ENCODE data around the gene ADGRV1.
"Not testable (repeated sequence)": the region's sequence is repeated elsewhere in the genome, so short reads cannot be mapped to it uniquely, and the experiment has no call there.

The ADGRV1 gene

DNA sequence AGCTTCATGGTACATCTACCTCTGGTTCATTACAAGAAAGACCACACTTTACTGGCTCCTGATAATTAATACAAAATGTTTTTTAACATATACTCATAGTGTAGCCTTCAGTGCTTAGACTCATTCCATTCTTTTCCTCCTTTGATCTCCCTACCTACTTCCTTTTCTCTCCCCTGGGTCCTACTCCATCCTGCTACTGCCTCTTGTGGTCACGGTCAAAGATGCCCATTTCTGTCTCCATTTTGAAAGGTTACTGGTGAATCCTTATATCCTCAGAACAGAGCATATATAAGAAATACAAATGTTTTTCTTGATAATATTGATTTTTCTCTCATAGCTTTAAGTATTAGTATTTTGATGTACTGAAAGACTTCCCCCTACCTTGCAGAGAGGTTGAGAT, 448.7 kb downstream of the ADGRV1 start:
- no peak for DNase-seq (ENCODE audit: low read depth)
- H3K4me3 ChIP-seq (ENCODE audit: low read depth, low read length), result no peak overlapping the region
- TF ChIP-seq CTCF (conservative IDR thresholded peaks at IDR 0.05; ENCODE audit: low read depth, low read length), result no peak

DNA sequence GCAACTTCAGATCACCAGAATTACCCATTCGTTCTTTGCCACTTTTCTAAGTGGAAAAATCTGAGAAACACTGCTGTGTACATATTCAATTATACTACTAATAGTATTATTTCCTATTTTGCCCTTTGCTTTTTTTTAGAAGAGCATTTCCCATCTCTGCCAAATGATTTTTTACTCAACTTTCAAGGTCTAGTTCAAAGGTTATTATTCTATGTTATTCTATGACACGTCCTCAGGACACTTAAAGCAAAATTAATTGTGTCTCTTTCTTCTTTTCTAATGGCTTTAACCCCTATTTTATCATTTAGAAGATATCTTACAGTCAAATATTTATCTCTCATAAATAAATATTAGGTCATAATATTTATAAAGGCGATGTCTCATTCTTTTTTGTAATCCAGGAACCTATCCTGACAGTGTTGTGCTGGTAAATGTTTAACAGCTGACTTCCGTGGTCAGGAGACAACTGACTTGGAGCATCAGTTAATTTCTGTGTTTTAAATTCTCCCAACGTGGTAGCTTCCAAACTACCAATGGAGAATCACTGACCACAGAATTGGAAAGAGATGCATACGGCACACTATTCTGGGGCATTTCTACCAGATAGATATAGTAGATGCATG, 449.3 kb downstream of the ADGRV1 start:
- no peak for TF ChIP-seq CTCF (conservative IDR thresholded peaks at IDR 0.05; ENCODE audit: low read depth, low read length)
- H3K4me3 ChIP-seq (ENCODE audit: low read depth, low read length), result no peak overlapping the region
- no peak for DNase-seq (ENCODE audit: low read depth)

DNA sequence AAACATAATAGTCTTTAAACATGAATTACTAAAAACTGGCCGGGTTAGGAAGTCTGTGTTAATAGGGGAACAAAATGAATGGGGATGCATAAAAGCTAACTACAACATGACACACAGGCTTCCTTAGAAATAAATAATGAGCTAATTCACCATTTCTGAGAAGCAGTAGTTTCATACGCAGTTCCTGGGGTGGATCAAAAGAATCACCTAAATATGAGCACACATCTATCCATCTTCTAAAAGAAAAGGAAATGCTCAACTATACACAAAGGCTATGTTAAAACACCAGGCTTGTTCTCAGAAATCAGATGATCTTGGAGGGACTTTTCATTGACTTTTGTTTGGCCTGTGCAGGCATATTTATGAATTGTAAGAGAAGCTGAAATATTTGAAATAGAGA, 451.5 kb downstream of the ADGRV1 start:
- TF ChIP-seq CTCF (conservative IDR thresholded peaks at IDR 0.05; ENCODE audit: low read depth, low read length), result no peak
- DNase-seq (ENCODE audit: low read depth), result no peak
- no peak overlapping the region for H3K4me3 ChIP-seq (ENCODE audit: low read depth, low read length)

- H3K4me3 ChIP-seq (ENCODE audit: low read depth, low read length), result no peak overlapping the region
- no peak for DNase-seq (ENCODE audit: low read depth)
- TF ChIP-seq CTCF (conservative IDR thresholded peaks at IDR 0.05; ENCODE audit: low read depth, low read length), result no peak
These were observed 452.4 kb downstream of the ADGRV1 start for GRCh38 chr5:91011029-91011428.

DNA sequence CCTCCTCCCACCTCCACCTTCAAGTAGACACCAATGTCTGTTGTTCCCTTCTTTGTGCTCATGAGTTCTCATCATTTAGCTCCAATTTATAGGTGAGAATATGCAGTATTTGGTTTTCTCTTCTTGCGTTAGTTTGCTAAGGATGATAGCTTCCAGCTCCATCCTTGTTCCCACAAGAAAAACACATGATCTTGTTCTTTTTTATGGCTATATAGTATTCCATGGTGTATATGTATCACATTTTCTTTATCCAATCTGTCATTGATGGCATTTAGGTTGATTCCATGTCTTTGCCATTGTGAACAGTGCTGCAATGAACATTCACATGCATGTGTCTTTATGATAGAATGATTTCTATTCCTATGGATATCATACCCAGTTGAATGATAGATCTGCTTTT, 454.3 kb downstream of the ADGRV1 start:
- not testable (repeated sequence) for DNase-seq (ENCODE audit: low read depth)

GRCh38 chr5:91016322-91016721, 457.7 kb downstream of the ADGRV1 start:
- no peak overlapping the region for H3K4me3 ChIP-seq (ENCODE audit: low read depth, low read length)
- no peak for DNase-seq (ENCODE audit: low read depth)
- no peak for TF ChIP-seq CTCF (conservative IDR thresholded peaks at IDR 0.05; ENCODE audit: low read depth, low read length)

More for the DNA sequence above, 454.3 kb downstream of the ADGRV1 start:
- not testable (repeated sequence) for H3K4me3 ChIP-seq (ENCODE audit: low read depth, low read length)

GRCh38 chr5:91016954-91017700, 458.5 kb downstream of the ADGRV1 start:
- no peak for TF ChIP-seq CTCF (conservative IDR thresholded peaks at IDR 0.05; ENCODE audit: low read depth, low read length)
- DNase-seq (ENCODE audit: low read depth), result peak; percentile 79
- H3K4me3 ChIP-seq (ENCODE audit: low read depth, low read length), result no peak overlapping the region

Data from choroid plexus epithelial cell (primary cell).